Panc1 (cell line): ENCODE results near the gene BBIP1. TPM values are rescaled to one million over a fixed set of nuclear protein-coding genes. Genes with fewer than 3 reads are reported as not detected.

Experiments
- ATAC-seq: fragments of 200-7000 bp; cut with Tn5 transposase; 2 replicates; pipeline ENCODE4 v1.9.1; 2020; ENCODE audit warnings: mild to moderate bottlenecking, moderate library complexity
- BruUV-seq: library from RNA; stranded (reverse); fragments of 400-500 nt; replicated peaks from 2 replicates; lab custom pipeline; 2021; lab: Mats Ljungman, UMichigan
- CTCF ChIA-PET: fragments of 300-600 bp; sonication (Branson Sonifier 250); formaldehyde crosslinking; loops from one replicate; lab custom pipeline; 2022; ENCODE audit warnings: antibody characterized with exemption; lab: Charles Lee
- POLR2A ChIA-PET: fragments of 300-600 bp; sonication (Branson Sonifier 250); formaldehyde crosslinking; loops from one replicate; lab custom pipeline; 2022; ENCODE audit warnings: antibody characterized with exemption; lab: Charles Lee
- DNase-seq: peaks from one replicate; pipeline ENCODE4 v3.0.0-alpha.2; 2010; ENCODE audit warnings: low read depth, low spot score
- H3K27ac ChIP-seq: 2 replicates; pipeline ENCODE4 v1.5.1; 2011; ENCODE audit warnings: mild to moderate bottlenecking, low read length, inconsistent platforms
- H3K27me3 ChIP-seq: fragments of 200-500 bp; sonication (Bioruptor generic); 2 replicates; pipeline ENCODE4 v1.6.0; 2014; ENCODE audit warnings: low read length, inconsistent platforms; ENCODE audit not compliant: control insufficient read depth, insufficient read depth
- H3K36me3 ChIP-seq: fragments of 200-500 bp; sonication (Bioruptor generic); 2 replicates; pipeline ENCODE4 v1.5.1; 2014; ENCODE audit warnings: inconsistent platforms, mild to moderate bottlenecking, low read length, moderate library complexity; ENCODE audit not compliant: control insufficient read depth, insufficient read depth
- H3K4me1 ChIP-seq: 2 replicates; pipeline ENCODE4 v1.5.1; 2011; ENCODE audit warnings: inconsistent platforms, mild to moderate bottlenecking, low read length, moderate library complexity; ENCODE audit not compliant: control insufficient read depth, insufficient read depth
- H3K4me3 ChIP-seq, 2 experiments: 2 replicates each; pipeline ENCODE4 v1.5.1; 2011 to 2012; ENCODE audit warnings: low read depth in 2 of 2, low read length in 2 of 2, mild to moderate bottlenecking in 2 of 2, inconsistent platforms in 1 of 2, moderate library complexity in 1 of 2
- H3K9me3 ChIP-seq: fragments of 200-500 bp; sonication (Bioruptor generic); 2 replicates; pipeline ENCODE4 v1.5.1; 2014; ENCODE audit warnings: low read depth, mild to moderate bottlenecking, inconsistent platforms, low read length, moderate library complexity; ENCODE audit not compliant: control insufficient read depth, insufficient read depth
- CTCF ChIP-seq: fragments of 450-650 bp; IDR thresholded peaks from 2 replicates; pipeline ENCODE4 v1.5.1; 2017; ENCODE audit warnings: mild to moderate bottlenecking
- POLR2AphosphoS5 ChIP-seq: IDR thresholded peaks from 2 replicates; pipeline ENCODE4 v1.6.1; 2012; ENCODE audit warnings: mild to moderate bottlenecking, low read depth, low read length, moderate library complexity
- REST ChIP-seq, 2 experiments: IDR thresholded peaks; 2 replicates each; pipeline ENCODE4 v1.6.1; 2011 to 2012; ENCODE audit warnings: low read depth in 2 of 2, control low read depth in 1 of 2, low read length in 1 of 2, mild to moderate bottlenecking in 1 of 2, moderate library complexity in 1 of 2; ENCODE audit not compliant: insufficient read depth in 1 of 2
- SIN3A ChIP-seq: IDR thresholded peaks from 2 replicates; pipeline ENCODE4 v1.6.1; 2012; ENCODE audit warnings: low read depth, mild to moderate bottlenecking, low read length, moderate library complexity, borderline replicate concordance; ENCODE audit not compliant: insufficient read depth
- TCF7L2 ChIP-seq: IDR thresholded peaks from 2 replicates; pipeline ENCODE4 v1.6.1; 2011; ENCODE audit warnings: mild to moderate bottlenecking, low read depth, low read length, inconsistent platforms
- in situ Hi-C: cut with HindIII; loops from 2 replicates; pipeline ENCODE4 v1.10.0; 2016; ENCODE audit warnings: low sequenced_read_pairs, low pct_unique_long_range_greater_than_20kb
- intact Hi-C: fragments of 100-400 bp; cut with micrococcal nuclease; formaldehyde crosslinking; loops from one replicate; pipeline ENCODE4 v1.10.0; 2022; ENCODE audit not compliant: unreplicated experiment
- total RNA-seq: library from RNA; stranded (reverse); gene quantifications from one replicate; pipeline ENCODE4 v1.2.1, GENCODE V29; 2021; ENCODE audit not compliant: unreplicated experiment

The BBIP1 gene
- total RNA-seq, 1 experiment from 2014 or later, result 55.2 TPM

GRCh38 chr10:110864662-110865140 lies 54.3 kb downstream of the BBIP1 start:
- Histone ChIP-seq H3K9me3 (no peaks in the 10 kb centered on the region), H3K27me3 (no peaks in the 10 kb centered on the region), H3K27ac (no peak overlapping the region), H3K4me3 (no peak overlapping the region), H3K4me1 (peaks cover 11% of the 10 kb centered on the region), H3K36me3 (no peaks in the 10 kb centered on the region)
- intact Hi-C loops (no loop called here), in situ Hi-C loops (no loop called here)
- TF ChIP-seq REST (IDR thresholded peaks at IDR 0.05; ENCODE audit: insufficient read depth in 1 of 2, low read depth in 2 of 2, low read length in 1 of 2), result no peak
- no peak for TF ChIP-seq TCF7L2
- TF ChIP-seq SIN3A, result no peak
- TF ChIP-seq POLR2AphosphoS5, result no peak
- TF ChIP-seq CTCF, result no peak
- DNase-seq (no peak), ATAC-seq (no peak; the same call in 1 of the 2 replicates)
- CTCF ChIA-PET, result no interaction called here
- no TSS peak for BruUV-seq
- POLR2A ChIA-PET, result interaction anchor here (0.5 kb wide), 1 partner anchor 54 kb away, joined by 5 read pairs; no protein-coding TSS in a partner anchor

GRCh38 chr10:110863956-110864355 lies 55.0 kb downstream of the BBIP1 start:
- DNase-seq (no peak), ATAC-seq (no peak)
- Histone ChIP-seq H3K4me3 (no peak overlapping the region), H3K27ac (no peak overlapping the region), H3K4me1 (peaks cover 11% of the 10 kb centered on the region), H3K9me3 (no peaks in the 10 kb centered on the region), H3K27me3 (no peaks in the 10 kb centered on the region), H3K36me3 (no peaks in the 10 kb centered on the region)
- TF ChIP-seq CTCF (no peak), SIN3A (no peak), REST (IDR thresholded peaks at IDR 0.05; ENCODE audit: insufficient read depth in 1 of 2, low read depth in 2 of 2, low read length in 1 of 2) (no peak), POLR2AphosphoS5 (no peak), TCF7L2 (no peak)
- ChIA-PET CTCF (no interaction called here), POLR2A (interaction anchor here (0.5 kb wide), 1 partner anchor 54 kb away, joined by 5 read pairs; no protein-coding TSS in a partner anchor)
- BruUV-seq, result no TSS peak
- intact Hi-C loops (no loop called here), in situ Hi-C loops (no loop called here)
